ENCODE data around the gene DNM3.

GRCh38 chr1:172180501-172181285 is 339.4 kb downstream of the DNM3 start:
- TF ChIP-seq EZH2 (IDR thresholded peaks at IDR 0.05) (no peak), POLR2AphosphoS5 (IDR thresholded peaks at IDR 0.05; ENCODE audit: borderline replicate concordance, low read depth, low read length) (no peak), FOXP2 (optimal IDR thresholded peaks at IDR 0.05; ENCODE audit: control extremely low read depth, extremely low read length, insufficient read depth) (no peak)

Data from SK-N-MC (cell line).